Endothelial cell of umbilical vein (primary cell): Measurements from ENCODE around the gene CELSR2. TPM values are rescaled to one million over a fixed set of nuclear protein-coding genes. Genes with fewer than 3 reads are reported as not detected.

ENCODE experiments used
- BruUV-seq: library from RNA; stranded (reverse); fragments of 400-500 nt; replicated peaks from 2 replicates; lab custom pipeline; 2021; lab: Mats Ljungman, UMichigan
- CTCF ChIA-PET: fragments of 300-600, 350-600 bp; sonication (Branson Sonifier 250); formaldehyde crosslinking; loops from one replicate; lab custom pipeline; 2021; ENCODE audit warnings: antibody characterized with exemption, inconsistent platforms; lab: Charles Lee
- POLR2A ChIA-PET: fragments of 300-600, 350-600 bp; sonication (Branson Sonifier 250); formaldehyde crosslinking; loops from one replicate; lab custom pipeline; 2021; ENCODE audit warnings: antibody characterized with exemption, inconsistent platforms; lab: Charles Lee
- DNase-seq: peaks from one replicate; pipeline ENCODE4 v3.0.0-alpha.2; 2011; ENCODE audit warnings: low read depth, low spot score
- FAIRE-seq: peaks from 2 replicates; lab custom pipeline; 2011; peaks lifted over from hg19 to GRCh38; lab: Jason Lieb, UNC
- H2AFZ ChIP-seq: 2 replicates; pipeline ENCODE4 v1.6.0; 2012; ENCODE audit warnings: low read depth, low read length, control low read depth, inconsistent platforms
- H3K27ac ChIP-seq: 2 replicates; pipeline ENCODE4 v1.5.1; 2011; ENCODE audit warnings: low read depth, mild to moderate bottlenecking, control low read depth, low read length, moderate library complexity; ENCODE audit not compliant: insufficient read depth
- H3K27me3 ChIP-seq, 2 experiments: 2 replicates each; pipeline versions ENCODE4 v1.6.0 to v1.6.1; 2011; ENCODE audit warnings: low read length in 2 of 2, mixed read lengths in 1 of 2; ENCODE audit not compliant: control insufficient read depth in 2 of 2, insufficient read depth in 2 of 2
- H3K36me3 ChIP-seq, 2 experiments: 2 replicates in 1 of 2; 3 replicates in 1 of 2; pipeline ENCODE4 v1.5.1; 2011; ENCODE audit warnings: low read length in 2 of 2, mild to moderate bottlenecking in 1 of 2, moderate library complexity in 1 of 2; ENCODE audit not compliant: control insufficient read depth in 2 of 2, insufficient read depth in 2 of 2; ENCODE audit errors: extremely low read depth in 1 of 2
- H3K4me1 ChIP-seq: 3 replicates; pipeline ENCODE4 v1.5.1; 2011; ENCODE audit warnings: mild to moderate bottlenecking, low read length; ENCODE audit not compliant: control insufficient read depth, insufficient read depth; ENCODE audit errors: extremely low read depth
- H3K4me2 ChIP-seq: 2 replicates; pipeline ENCODE4 v1.6.1; 2011; ENCODE audit warnings: low read length, control low read depth, mixed read lengths; ENCODE audit not compliant: insufficient read depth
- H3K4me3 ChIP-seq, 3 experiments: fragments of 200-600 bp in 1 of 3; sonication (generic), shearing (Covaris generic) in 1 of 3; replicated peaks in 1 of 3; 2 replicates each; pipeline ENCODE4 v1.5.1; 2011 to 2016; ENCODE audit warnings: control low read depth in 3 of 3, low read length in 3 of 3, mild to moderate bottlenecking in 2 of 3, inconsistent platforms in 1 of 3, low read depth in 1 of 3, moderate library complexity in 1 of 3; ENCODE audit not compliant: insufficient read depth in 1 of 3
- H3K79me2 ChIP-seq: 2 replicates; pipeline ENCODE4 v1.6.0; 2012; ENCODE audit warnings: low read length, inconsistent platforms; ENCODE audit not compliant: control insufficient read depth, insufficient read depth
- H3K9ac ChIP-seq: replicated peaks from 2 replicates; pipeline ENCODE3; 2011; ENCODE audit warnings: low read length, control low read depth; ENCODE audit not compliant: insufficient read depth; ENCODE audit errors: extremely low read depth
- H3K9me1 ChIP-seq: replicated peaks from 3 replicates; pipeline ENCODE4 v1.6.0; 2011; ENCODE audit warnings: mild to moderate bottlenecking, low read length; ENCODE audit not compliant: control insufficient read depth, insufficient read depth; ENCODE audit errors: extremely low read depth
- H3K9me3 ChIP-seq: replicated peaks from 2 replicates; pipeline ENCODE4 v1.5.1; 2012; ENCODE audit warnings: low read length, inconsistent platforms; ENCODE audit not compliant: control insufficient read depth, insufficient read depth
- H4K20me1 ChIP-seq: replicated peaks from 2 replicates; pipeline ENCODE3; 2011; ENCODE audit warnings: mild to moderate bottlenecking, low read length; ENCODE audit not compliant: control insufficient read depth, insufficient read depth; ENCODE audit errors: extremely low read depth
- CTCF ChIP-seq, 2 donors: IDR thresholded peaks; 1 replicate in 1 of 2; 2 replicates in 1 of 2; pipeline ENCODE4 v1.5.1; 2011; ENCODE audit warnings: low read length in 2 of 2, mild to moderate bottlenecking in 2 of 2, moderate library complexity in 2 of 2, control low read depth in 1 of 2, inconsistent platforms in 1 of 2, low read depth in 1 of 2; ENCODE audit not compliant: insufficient read depth in 1 of 2; ENCODE audit errors: extremely low read depth in 1 of 2
- EZH2 ChIP-seq: IDR thresholded peaks from 2 replicates; pipeline ENCODE4 v1.6.1; 2012; ENCODE audit warnings: borderline replicate concordance, low read depth, mild to moderate bottlenecking, moderate library complexity, low read length, inconsistent platforms; ENCODE audit not compliant: severe bottlenecking
- FOS ChIP-seq: IDR thresholded peaks from 2 replicates; pipeline ENCODE4 v1.6.1; 2011; ENCODE audit warnings: mild to moderate bottlenecking, low read length, moderate library complexity, borderline replicate concordance; ENCODE audit not compliant: insufficient read depth
- GATA2 ChIP-seq: IDR thresholded peaks from 2 replicates; pipeline ENCODE4 v1.7.0; 2011; ENCODE audit warnings: low read depth, mild to moderate bottlenecking, moderate library complexity, mixed read lengths, low read length; ENCODE audit not compliant: insufficient read length, insufficient read depth
- JUN ChIP-seq: IDR thresholded peaks from 2 replicates; pipeline ENCODE4 v1.6.1; 2011; ENCODE audit warnings: borderline replicate concordance, low read depth; ENCODE audit not compliant: insufficient read length, insufficient read depth
- MAX ChIP-seq: IDR thresholded peaks from 2 replicates; pipeline ENCODE4 v1.6.1; 2011; ENCODE audit not compliant: insufficient read depth, insufficient read length
- MYC ChIP-seq: IDR thresholded peaks from one replicate; pipeline ENCODE4 v1.6.1; 2011; ENCODE audit warnings: mild to moderate bottlenecking, low read depth, low read length
- POLR2A ChIP-seq: IDR thresholded peaks from 2 replicates; pipeline ENCODE4 v1.6.1; 2012; ENCODE audit warnings: low read depth, mild to moderate bottlenecking, control low read depth, low read length
- POLR2AphosphoS5 ChIP-seq: IDR thresholded peaks from 2 replicates; pipeline ENCODE4 v1.6.1; 2012; ENCODE audit warnings: low read depth, mild to moderate bottlenecking, control low read depth, low read length, moderate library complexity; ENCODE audit not compliant: insufficient read depth
- dilution Hi-C: fragments of 300-500 bp; cut with MboI; formaldehyde crosslinking; loops from one replicate; pipeline ENCODE4 v1.15.0; 2019; ENCODE audit warnings: low sequenced_read_pairs; ENCODE audit not compliant: extremely low pct_ligation_motif_present
- intact Hi-C: fragments of 100-400 bp; cut with micrococcal nuclease; formaldehyde crosslinking; loops from one replicate; pipeline ENCODE4 v1.10.0; 2022
- polyA plus RNA-seq, 4 experiments: library from polyadenylated mRNA; depleted of rRNA in 3 of 4; stranded (reverse) in 3 of 4; unstranded in 1 of 4; fragments of >200 nt; gene quantifications; 2 replicates each; pipeline versions ENCODE4 v1.2.1 to v1.2.3, GENCODE V29; 2011 to 2012; ENCODE audit warnings: missing spikeins in 1 of 4
- total RNA-seq: library from RNA; stranded (reverse); gene quantifications from 2 replicates; pipeline ENCODE4 v1.2.3, GENCODE V29; 2021

Gene CELSR2
- total and polyA plus RNA-seq, 2 donors (not counting 3 experiments of a cell fraction or from before 2014, with no cell fraction given) = 0.90 to 1.4 TPM

- CTCF ChIA-PET = interaction anchor here (1.4 kb wide), 2 partner anchors 10 to 37 kb away, joined by 3 read pairs; no protein-coding TSS in a partner anchor
- H3K79me2 ChIP-seq = no peaks in the 10 kb centered on the region
- POLR2A ChIA-PET = no interaction called here
- H3K9ac ChIP-seq = no peak overlapping the region
- dilution Hi-C loops (no loop called here), intact Hi-C loops (loop anchor here (1.0 kb wide), 1 partner anchor 39 kb away; the partner anchor contains the start of gene PSRC1)
- no peaks in the 10 kb centered on the region for H4K20me1 ChIP-seq
- DNase-seq (no peak), FAIRE-seq (no peak)
- H3K36me3 ChIP-seq = peaks cover 0 to 2% of the 10 kb centered on the region in 2 experiments
- H3K9me1 ChIP-seq = no peaks in the 10 kb centered on the region
- TF ChIP-seq POLR2A (no peak), MAX (no peak), CTCF (IDR thresholded peaks at IDR 0.05; ENCODE audit: extremely low read depth in 1 of 2, insufficient read depth in 1 of 2, low read depth in 1 of 2, low read length in 2 of 2) (no peak)
- no peaks in the 10 kb centered on the region for H3K9me3 ChIP-seq
- no peak overlapping the region for H2AFZ ChIP-seq
- no peaks in the 10 kb centered on the region for H3K4me1 ChIP-seq
- BruUV-seq = no TSS peak
- H3K4me2 ChIP-seq = no peak overlapping the region
- H3K4me3 ChIP-seq = no peak overlapping the region
- H3K27ac ChIP-seq = no peak overlapping the region
- peaks cover 14 to 17% of the 10 kb centered on the region in 2 experiments for H3K27me3 ChIP-seq
These were observed 5.3 kb upstream of the CELSR2 start for GRCh38 chr1:109243860-109244552.

GRCh38 chr1:109246141-109246551 lies 3.2 kb upstream of the CELSR2 start:
- H3K9me3 ChIP-seq = no peaks in the 10 kb centered on the region
- no peaks in the 10 kb centered on the region for H4K20me1 ChIP-seq
- FAIRE-seq (no peak), DNase-seq (no peak)
- no peaks in the 10 kb centered on the region for H3K9me1 ChIP-seq
- peaks cover 19 to 20% of the 10 kb centered on the region in 2 experiments for H3K27me3 ChIP-seq
- no peak overlapping the region for H3K27ac ChIP-seq
- ChIA-PET POLR2A (no interaction called here), CTCF (interaction anchor here (1.2 kb wide), 2 partner anchors 18 to 246 kb away, joined by 3 to 4 read pairs; no protein-coding TSS in a partner anchor)
- dilution Hi-C loops = no loop called here
- no peaks in the 10 kb centered on the region for H3K79me2 ChIP-seq
- H3K4me2 ChIP-seq = no peak overlapping the region
- H3K4me1 ChIP-seq = no peaks in the 10 kb centered on the region
- no peak overlapping the region for H3K4me3 ChIP-seq
- no peak overlapping the region for H2AFZ ChIP-seq
- no peaks in the 10 kb centered on the region for H3K36me3 ChIP-seq
- intact Hi-C loops = no loop called here
- BruUV-seq = no TSS peak
- TF ChIP-seq POLR2AphosphoS5 (no peak), JUN (no peak), MYC (no peak), GATA2 (no peak), CTCF (IDR thresholded peaks at IDR 0.05; ENCODE audit: extremely low read depth in 1 of 2, insufficient read depth in 1 of 2, low read depth in 1 of 2, low read length in 2 of 2) (no peak), POLR2A (no peak), MAX (no peak), EZH2 (no peak), FOS (no peak)
- no peak overlapping the region for H3K9ac ChIP-seq
